Measurements from ENCODE around the gene TMEM151A. TPM values are rescaled to one million over a fixed set of nuclear protein-coding genes. Genes with fewer than 3 reads are reported as not detected.
"Not testable (repeated sequence)": the region's sequence is repeated elsewhere in the genome, so short reads cannot be mapped to it uniquely, and the experiment has no call there.

The TMEM151A gene
- total RNA-seq, 2 experiments from 2014 or later: 0.11 to 0.14 TPM

DNA sequence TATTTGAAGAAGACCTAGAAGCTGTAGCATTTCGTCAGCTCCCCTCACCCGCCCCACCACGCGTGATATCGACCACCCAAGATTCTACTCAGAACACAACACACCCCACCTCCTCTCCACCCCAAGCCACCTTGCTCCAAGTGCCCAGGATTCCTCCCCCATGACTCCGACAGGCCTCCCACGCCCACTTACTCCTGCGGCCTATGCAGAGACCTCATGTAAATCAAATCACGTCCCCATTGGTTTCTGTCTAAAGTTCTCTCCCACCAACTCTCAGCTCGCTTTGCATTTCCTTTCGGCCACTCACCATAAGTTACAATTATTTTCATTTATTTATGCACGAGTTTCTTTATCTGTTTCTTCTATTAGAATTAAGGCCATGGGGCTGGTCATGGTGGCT, 11.0 kb downstream of the TMEM151A start:
- H3K27me3 ChIP-seq (ENCODE audit: control insufficient read depth in 1 of 2, insufficient read depth in 2 of 2, low read length in 2 of 2): no peaks in the 10 kb centered on the region
- no peaks in the 10 kb centered on the region for H3K36me3 ChIP-seq (ENCODE audit: insufficient read depth, low read length)
- H3K4me1 Mint-ChIP-seq (ENCODE audit: low read depth): no peaks in the 10 kb centered on the region
- no peak overlapping the region for H3K4me3 Mint-ChIP-seq
- intact Hi-C loops (cut with DNase I, micrococcal nuclease): no loop called here
- ATAC-seq (ENCODE audit: poor library complexity) (no peak), DNase-seq (no peak)
- ChIA-PET CTCF (no interaction called here), POLR2A (no interaction called here)
- TF ChIP-seq, protein P1, sequence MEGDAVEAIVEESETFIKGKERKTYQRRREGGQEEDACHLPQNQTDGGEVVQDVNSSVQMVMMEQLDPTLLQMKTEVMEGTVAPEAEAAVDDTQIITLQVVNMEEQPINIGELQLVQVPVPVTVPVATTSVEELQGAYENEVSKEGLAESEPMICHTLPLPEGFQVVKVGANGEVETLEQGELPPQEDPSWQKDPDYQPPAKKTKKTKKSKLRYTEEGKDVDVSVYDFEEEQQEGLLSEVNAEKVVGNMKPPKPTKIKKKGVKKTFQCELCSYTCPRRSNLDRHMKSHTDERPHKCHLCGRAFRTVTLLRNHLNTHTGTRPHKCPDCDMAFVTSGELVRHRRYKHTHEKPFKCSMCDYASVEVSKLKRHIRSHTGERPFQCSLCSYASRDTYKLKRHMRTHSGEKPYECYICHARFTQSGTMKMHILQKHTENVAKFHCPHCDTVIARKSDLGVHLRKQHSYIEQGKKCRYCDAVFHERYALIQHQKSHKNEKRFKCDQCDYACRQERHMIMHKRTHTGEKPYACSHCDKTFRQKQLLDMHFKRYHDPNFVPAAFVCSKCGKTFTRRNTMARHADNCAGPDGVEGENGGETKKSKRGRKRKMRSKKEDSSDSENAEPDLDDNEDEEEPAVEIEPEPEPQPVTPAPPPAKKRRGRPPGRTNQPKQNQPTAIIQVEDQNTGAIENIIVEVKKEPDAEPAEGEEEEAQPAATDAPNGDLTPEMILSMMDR (IDR thresholded peaks at IDR 0.05): no peak
- H3K27ac ChIP-seq (ENCODE audit: low read depth in 1 of 2, low read length in 2 of 2): no peak overlapping the region
- H3K4me3 ChIP-seq (ENCODE audit: low read length): no peak overlapping the region
- H3K27ac Mint-ChIP-seq: no peak overlapping the region
- no peaks in the 10 kb centered on the region for H3K9me3 ChIP-seq (ENCODE audit: control insufficient read depth in 1 of 2, insufficient read depth in 1 of 2, low read length in 2 of 2)
- H3K36me3 Mint-ChIP-seq (ENCODE audit: low read depth): no peaks in the 10 kb centered on the region
- H3K4me1 ChIP-seq (ENCODE audit: insufficient read depth, low read length): no peaks in the 10 kb centered on the region
- peaks cover 2% of the 10 kb centered on the region for H3K27me3 Mint-ChIP-seq
- no peaks in the 10 kb centered on the region for H3K9me3 Mint-ChIP-seq

GRCh38 chr11:66309475-66309874, 17.8 kb downstream of the TMEM151A start:
- TF ChIP-seq, protein P1 (IDR thresholded peaks at IDR 0.05): no peak
- ATAC-seq (ENCODE audit: poor library complexity) (no peak), DNase-seq (no peak)
- Histone ChIP-seq H3K36me3 (ENCODE audit: insufficient read depth, low read length) (no peaks in the 10 kb centered on the region), H3K9me3 (ENCODE audit: control insufficient read depth in 1 of 2, insufficient read depth in 1 of 2, low read length in 2 of 2) (no peaks in the 10 kb centered on the region), H3K27ac (ENCODE audit: low read depth in 1 of 2, low read length in 2 of 2) (no peak overlapping the region), H3K4me3 (ENCODE audit: low read length) (no peak overlapping the region), H3K4me1 (ENCODE audit: insufficient read depth, low read length) (peaks cover 34% of the 10 kb centered on the region), H3K27me3 (ENCODE audit: control insufficient read depth in 1 of 2, insufficient read depth in 2 of 2, low read length in 2 of 2) (no peaks in the 10 kb centered on the region)
- H3K27ac Mint-ChIP-seq: no peak overlapping the region
- H3K4me3 Mint-ChIP-seq: no peak overlapping the region
- ChIA-PET CTCF (interaction anchor here (3.5 kb wide), 1 partner anchor 76 kb away, joined by 22 read pairs; no protein-coding TSS in a partner anchor), POLR2A (no interaction called here)
- intact Hi-C loops (cut with DNase I, micrococcal nuclease): no loop called here
- peaks cover 8% of the 10 kb centered on the region for H3K4me1 Mint-ChIP-seq (ENCODE audit: low read depth)
- no peaks in the 10 kb centered on the region for H3K9me3 Mint-ChIP-seq
- H3K27me3 Mint-ChIP-seq: peaks cover 4% of the 10 kb centered on the region
- no peaks in the 10 kb centered on the region for H3K36me3 Mint-ChIP-seq (ENCODE audit: low read depth)

GRCh38 chr11:66310324-66310723, 18.6 kb downstream of the TMEM151A start:
- intact Hi-C loops (cut with DNase I, micrococcal nuclease): no loop called here
- POLR2A ChIA-PET: interaction anchor here (3.0 kb wide), 1 partner anchor 18 kb away, joined by 11 read pairs; no protein-coding TSS in a partner anchor

DNA sequence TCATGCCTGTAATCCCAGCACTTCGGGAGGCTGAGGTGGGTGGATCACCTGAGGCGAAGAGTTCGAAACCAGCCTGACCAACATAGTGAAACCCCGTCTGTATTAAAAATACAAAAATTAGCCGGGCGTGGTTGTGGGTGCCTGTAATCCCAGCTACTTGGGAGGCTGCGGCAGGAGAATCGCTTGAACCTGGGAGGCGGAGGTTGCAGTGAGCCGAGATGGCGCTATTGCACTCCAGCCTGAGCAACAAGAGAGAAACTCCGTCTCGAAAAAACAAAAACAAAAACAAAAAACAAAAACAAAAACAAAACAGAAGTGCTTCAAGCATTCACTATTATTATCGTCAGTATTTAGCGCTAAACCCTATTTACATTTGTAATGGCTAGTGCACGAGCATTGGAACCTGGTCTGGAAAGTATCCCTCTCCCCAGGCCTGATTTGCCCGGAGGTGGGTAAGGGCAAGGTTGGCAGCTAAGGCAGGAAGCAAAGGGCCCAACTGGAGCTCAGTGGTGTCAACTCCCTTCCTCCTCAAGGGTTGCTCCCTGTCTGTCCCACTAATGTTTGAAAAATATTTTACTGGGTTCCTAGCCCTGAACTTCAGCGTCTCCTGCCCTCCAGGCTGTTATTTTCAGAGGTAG, 19.2 kb downstream of the TMEM151A start:
- H3K36me3 Mint-ChIP-seq (ENCODE audit: low read depth); H3K36me3 ChIP-seq (ENCODE audit: insufficient read depth, low read length); H3K4me3 Mint-ChIP-seq; H3K27me3 Mint-ChIP-seq; ATAC-seq (ENCODE audit: poor library complexity); H3K9me3 Mint-ChIP-seq; H3K27me3 ChIP-seq (ENCODE audit: control insufficient read depth in 1 of 2, insufficient read depth in 2 of 2, low read length in 2 of 2); H3K27ac Mint-ChIP-seq; H3K9me3 ChIP-seq (ENCODE audit: control insufficient read depth in 1 of 2, insufficient read depth in 1 of 2, low read length in 2 of 2); DNase-seq; H3K4me3 ChIP-seq (ENCODE audit: low read length); H3K27ac ChIP-seq (ENCODE audit: low read depth in 1 of 2, low read length in 2 of 2): not testable (repeated sequence)
- CTCF ChIA-PET: interaction anchor here (0.8 to 3.6 kb wide), 14 partner anchors 11 to 1464 kb away, joined by 3 to 30 read pairs (median 6); partner anchors contain the start of genes BRMS1, MRPL11, RIN1 and TMEM151A
- H3K4me1 ChIP-seq (ENCODE audit: insufficient read depth, low read length): peaks cover 46% of the 10 kb centered on the region
- H3K4me1 Mint-ChIP-seq (ENCODE audit: low read depth): peaks cover 20% of the 10 kb centered on the region
- intact Hi-C loops (cut with DNase I, micrococcal nuclease): loop anchor here in 1 of 2 experiments (1.0 kb wide), 2 partner anchors 17 to 78 kb away; no protein-coding TSS in a partner anchor
- POLR2A ChIA-PET: interaction anchor here (0.7 to 3.0 kb wide), 9 partner anchors 15 to 78 kb away, joined by 4 to 39 read pairs (median 18); partner anchors contain the start of genes B4GAT1, BRMS1, SLC29A2 and YIF1A

More at GRCh38 chr11:66310324-66310723, 18.6 kb downstream of the TMEM151A start:
- TF ChIP-seq, protein P1 (IDR thresholded peaks at IDR 0.05): no peak
- H3K36me3 Mint-ChIP-seq (ENCODE audit: low read depth): no peaks in the 10 kb centered on the region
- peaks cover 4% of the 10 kb centered on the region for H3K27me3 Mint-ChIP-seq
- ATAC-seq (ENCODE audit: poor library complexity): no peak
- Histone ChIP-seq H3K27me3 (ENCODE audit: control insufficient read depth in 1 of 2, insufficient read depth in 2 of 2, low read length in 2 of 2) (no peaks in the 10 kb centered on the region), H3K4me1 (ENCODE audit: insufficient read depth, low read length) (peaks cover 42% of the 10 kb centered on the region), H3K27ac (ENCODE audit: low read depth in 1 of 2, low read length in 2 of 2) (no peak overlapping the region), H3K36me3 (ENCODE audit: insufficient read depth, low read length) (no peaks in the 10 kb centered on the region), H3K9me3 (ENCODE audit: control insufficient read depth in 1 of 2, insufficient read depth in 1 of 2, low read length in 2 of 2) (no peaks in the 10 kb centered on the region), H3K4me3 (ENCODE audit: low read length) (no peak overlapping the region)
- peaks cover 14% of the 10 kb centered on the region for H3K4me1 Mint-ChIP-seq (ENCODE audit: low read depth)
- H3K4me3 Mint-ChIP-seq: no peak overlapping the region
- H3K9me3 Mint-ChIP-seq: no peaks in the 10 kb centered on the region
- no peak overlapping the region for H3K27ac Mint-ChIP-seq
- no peak for DNase-seq
- CTCF ChIA-PET: interaction anchor here (3.5 to 3.6 kb wide), 2 partner anchors 20 to 75 kb away, joined by 22 to 30 read pairs; no protein-coding TSS in a partner anchor
